CD4-positive, alpha-beta T cell treated with Interferon gamma for 1 hour (primary cell): ENCODE data around the gene SYNPO2L.
"Not testable (repeated sequence)": the region's sequence is repeated elsewhere in the genome, so short reads cannot be mapped to it uniquely, and the experiment has no call there.

Experiments used
- DNase-seq: peaks from one replicate; pipeline ENCODE4 v3.0.0-alpha.2; 2020

The SYNPO2L gene

DNA sequence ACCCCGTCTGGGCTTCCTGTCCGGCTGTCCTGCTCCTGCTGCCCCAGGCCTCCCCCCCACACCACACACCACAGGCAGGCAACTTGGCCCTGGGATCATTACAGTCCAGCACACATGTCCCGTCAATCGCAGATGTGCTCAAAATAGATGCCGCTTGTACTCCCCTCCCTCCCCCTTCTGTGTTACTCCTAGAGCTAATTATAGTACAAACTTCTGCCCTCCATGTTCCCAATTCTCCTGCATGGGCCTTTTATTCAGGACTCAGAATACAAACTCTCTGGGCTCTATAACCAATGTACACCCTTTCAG lies at the start of gene SYNPO2L:
Gene SYNPO2L (minus strand): TSS at position 40 of the 309 bp plus-strand sequence. CDS start 107 bp downstream, outside the sequence.
- no peak for DNase-seq

- not testable (repeated sequence) for DNase-seq
Measured at GRCh38 chr10:73703924-73704323, 48.1 kb upstream of the SYNPO2L start.

DNA sequence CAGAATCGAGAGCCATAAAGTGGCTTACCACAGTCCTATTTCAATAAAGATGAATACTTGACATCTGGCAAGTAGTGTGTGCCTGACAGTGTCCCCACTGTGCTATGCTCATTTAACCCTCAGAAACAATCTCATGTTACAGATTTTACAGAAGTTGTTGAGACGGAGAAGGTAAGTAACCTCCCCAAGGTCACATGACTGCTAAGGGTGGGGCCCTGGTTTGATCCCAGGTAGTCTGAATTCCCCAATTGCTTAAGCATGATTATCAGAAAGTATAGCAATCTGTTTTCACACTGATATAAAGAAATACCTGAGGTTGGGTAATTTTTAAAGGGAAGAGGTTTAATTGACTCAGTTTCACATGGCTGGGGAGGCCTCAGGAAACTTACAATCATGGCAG lies 43.0 kb upstream of the SYNPO2L start:
- DNase-seq: not testable (repeated sequence)

- DNase-seq: not testable (repeated sequence)
Measured at GRCh38 chr10:73697675-73698159, 41.9 kb upstream of the SYNPO2L start, which contains the start of gene AGAP5. TSS of gene AGAP5 (minus strand) at chr10:73698109. CDS start at chr10:73697755, 354 bp downstream.

- not testable (repeated sequence) for DNase-seq
Measured at GRCh38 chr10:73695302-73695701, 39.5 kb upstream of the SYNPO2L start.

DNA sequence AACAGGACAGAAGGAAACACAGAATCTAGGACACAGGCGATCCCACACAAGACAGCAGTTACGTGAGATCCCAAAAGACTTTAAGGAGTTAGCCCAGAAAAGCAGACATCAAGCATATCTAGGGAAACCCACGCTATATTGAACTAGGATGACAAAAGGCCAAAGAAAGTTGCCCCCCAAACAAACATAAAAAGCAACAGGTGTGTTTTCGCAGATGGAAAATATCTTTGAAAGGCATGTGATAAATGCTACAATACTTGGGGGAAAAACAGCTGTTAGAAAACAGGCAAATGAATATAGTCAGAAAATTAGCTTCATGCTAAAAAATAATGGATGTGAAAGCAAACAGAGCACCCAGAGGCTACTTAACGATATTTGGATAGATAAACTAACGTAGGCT lies 34.9 kb upstream of the SYNPO2L start:
- not testable (repeated sequence) for DNase-seq

DNA sequence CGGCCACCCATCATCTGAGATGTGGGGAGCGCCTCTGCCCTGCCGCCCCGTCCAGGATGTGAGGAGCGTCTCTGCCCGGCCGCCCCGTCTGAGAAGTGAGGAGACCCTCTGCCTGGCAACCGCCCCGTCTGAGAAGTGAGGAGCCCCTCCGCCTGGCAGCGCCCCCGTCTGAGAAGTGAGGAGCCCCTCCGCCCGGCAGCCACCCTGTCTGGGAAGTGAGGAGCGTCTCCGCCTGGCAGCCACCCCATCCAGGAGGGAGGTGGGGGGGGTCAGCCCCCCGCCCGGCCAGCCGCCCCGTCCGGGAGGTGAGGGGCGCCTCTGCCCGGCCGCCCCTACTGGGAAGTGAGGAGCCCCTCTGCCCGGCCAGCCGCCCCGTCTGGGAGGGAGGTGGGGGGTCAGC lies 33.8 kb upstream of the SYNPO2L start:
- DNase-seq: not testable (repeated sequence)

GRCh38 chr10:73687641-73688040 lies 31.8 kb upstream of the SYNPO2L start:
- DNase-seq: not testable (repeated sequence)

GRCh38 chr10:73674546-73674945 lies 18.7 kb upstream of the SYNPO2L start:
- not testable (repeated sequence) for DNase-seq

DNA sequence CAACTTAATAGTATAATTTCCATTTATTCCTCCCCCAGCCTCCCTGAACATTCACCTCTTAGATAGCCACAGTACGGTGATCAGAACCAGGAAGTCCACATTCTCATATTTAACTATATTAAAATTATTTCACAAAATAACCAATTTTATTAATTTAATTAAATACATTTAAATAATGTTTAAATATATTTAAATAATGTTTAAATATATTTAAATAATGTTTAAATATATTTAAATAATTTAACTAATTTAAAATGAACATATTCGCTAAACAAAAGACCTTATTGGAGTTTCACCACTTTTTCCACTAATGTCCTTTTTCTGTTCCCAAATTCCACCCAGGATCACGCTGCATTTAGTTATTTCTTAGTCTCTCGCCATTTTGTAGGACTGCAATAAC lies 12.5 kb upstream of the SYNPO2L start:
- not testable (repeated sequence) for DNase-seq

DNA sequence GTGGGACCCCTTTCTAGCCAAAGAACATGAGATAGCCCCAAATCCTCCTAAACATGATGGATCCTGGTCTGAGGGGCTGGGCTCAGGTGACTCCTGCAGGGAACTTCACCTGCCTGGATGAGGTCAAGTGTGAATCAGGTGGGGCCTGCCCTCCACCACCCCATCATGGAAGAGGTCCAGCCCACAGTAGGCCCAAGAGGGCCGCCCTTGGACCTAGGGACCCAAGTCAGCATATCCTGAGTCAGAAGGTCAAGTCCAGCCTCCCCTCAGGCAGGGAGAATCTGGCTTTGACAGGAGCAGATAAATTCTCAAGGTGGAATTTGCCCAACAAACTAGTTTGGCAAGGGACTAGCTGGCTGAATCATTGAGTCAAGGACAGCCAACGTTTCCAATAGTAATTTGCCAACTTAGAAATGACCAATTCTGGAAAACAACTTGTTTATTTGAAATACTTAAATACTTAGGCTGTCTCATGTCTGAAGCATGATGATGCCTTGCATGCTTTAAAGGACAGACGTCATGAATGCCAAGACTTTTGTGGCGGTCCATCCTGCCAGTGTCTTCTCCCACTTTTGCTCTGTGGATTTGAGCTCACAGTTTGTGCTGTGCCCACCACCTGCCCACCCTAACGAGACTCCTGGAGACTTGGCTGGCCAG lies 10.5 kb upstream of the SYNPO2L start:
- DNase-seq: not testable (repeated sequence)

DNA sequence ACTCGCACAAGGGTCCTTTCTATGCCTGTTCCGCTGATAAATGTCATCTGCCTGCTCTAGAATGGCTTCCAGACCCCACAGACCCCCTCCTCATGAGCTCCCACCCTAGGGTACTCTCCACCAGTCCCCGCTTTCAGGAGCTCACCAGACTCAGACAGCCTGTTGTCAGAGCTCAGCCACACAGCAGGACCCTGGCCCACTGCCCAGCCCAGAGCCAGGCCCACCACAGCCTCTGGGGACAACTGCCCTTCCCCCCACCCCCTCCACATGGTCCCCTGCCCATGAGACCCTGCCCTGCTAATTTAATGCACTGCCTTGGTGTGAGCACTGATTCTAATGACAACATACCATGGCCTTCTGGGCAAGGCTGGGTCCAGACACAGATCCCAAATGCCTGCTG lies 9.8 kb upstream of the SYNPO2L start:
- DNase-seq: not testable (repeated sequence)

GRCh38 chr10:73664156-73665040 lies 8.6 kb upstream of the SYNPO2L start:
- not testable (repeated sequence) for DNase-seq

DNA sequence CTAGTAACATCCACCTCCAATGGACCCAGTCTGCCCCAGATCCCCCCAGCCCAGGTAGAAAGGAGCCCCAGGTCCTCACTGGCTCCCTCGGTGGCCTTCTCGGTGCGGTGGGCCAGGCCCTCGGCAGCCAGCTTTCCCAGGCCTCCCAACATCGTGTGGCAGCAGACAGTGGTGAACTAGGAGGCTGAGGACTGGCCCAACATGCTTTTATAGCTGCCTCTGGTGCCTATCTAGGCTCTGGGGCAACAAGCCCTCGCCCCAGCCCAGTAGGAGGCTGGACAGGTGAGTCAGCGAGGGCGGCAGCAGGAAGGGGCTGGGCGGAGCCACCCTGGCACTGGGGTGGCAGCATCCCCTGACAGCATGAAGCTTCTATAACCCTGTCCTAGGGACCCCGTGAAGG lies 7.8 kb upstream of the SYNPO2L start:
- not testable (repeated sequence) for DNase-seq

DNA sequence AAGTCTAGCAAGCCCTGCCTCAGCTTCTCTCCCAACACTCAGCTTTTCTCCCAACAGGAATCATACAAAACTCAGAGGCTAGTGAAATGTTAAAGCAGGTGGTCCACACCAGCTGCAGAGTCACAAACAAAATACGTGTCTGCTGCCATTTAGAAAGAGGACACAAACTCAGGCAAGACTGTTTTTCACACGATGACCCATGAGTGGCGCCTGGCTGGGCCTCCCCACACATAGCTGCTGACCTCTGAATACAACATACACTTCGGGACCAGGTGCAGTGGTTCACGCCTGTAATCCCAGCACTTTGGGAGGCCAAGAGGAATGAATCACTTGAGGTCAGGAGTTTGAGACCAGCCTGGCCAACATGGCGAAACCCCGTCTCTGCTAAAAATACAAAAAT lies 6.9 kb upstream of the SYNPO2L start:
- not testable (repeated sequence) for DNase-seq

GRCh38 chr10:73655257-73655989 lies 406 bp downstream of the SYNPO2L start:
- DNase-seq: no peak

DNA sequence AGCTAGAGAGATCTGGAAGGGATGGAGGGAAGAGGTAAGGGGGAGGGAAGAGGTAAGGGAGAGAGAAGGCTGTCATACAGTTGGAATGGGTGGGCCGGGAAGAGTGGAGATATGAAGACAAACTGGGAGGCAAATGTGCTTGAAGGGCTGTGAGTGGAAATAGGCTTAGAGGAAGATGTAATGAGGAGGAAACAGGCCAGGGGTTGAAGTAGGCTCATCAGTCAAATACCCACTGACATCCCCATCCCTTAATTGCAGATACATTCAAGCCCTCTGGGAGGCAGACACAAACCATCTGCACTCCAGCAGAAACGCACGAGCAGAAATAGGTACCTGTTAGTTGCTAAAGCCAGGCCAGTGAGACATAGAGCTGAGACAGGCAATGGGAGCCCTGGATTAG lies 2.1 kb downstream of the SYNPO2L start:
- no peak for DNase-seq

- DNase-seq: no peak
Measured at GRCh38 chr10:73653195-73653594, 2.6 kb downstream of the SYNPO2L start.

GRCh38 chr10:73650537-73651331 lies 5.1 kb downstream of the SYNPO2L start:
- no peak for DNase-seq

GRCh38 chr10:73649876-73650536 lies 5.8 kb downstream of the SYNPO2L start:
- no peak for DNase-seq

DNA sequence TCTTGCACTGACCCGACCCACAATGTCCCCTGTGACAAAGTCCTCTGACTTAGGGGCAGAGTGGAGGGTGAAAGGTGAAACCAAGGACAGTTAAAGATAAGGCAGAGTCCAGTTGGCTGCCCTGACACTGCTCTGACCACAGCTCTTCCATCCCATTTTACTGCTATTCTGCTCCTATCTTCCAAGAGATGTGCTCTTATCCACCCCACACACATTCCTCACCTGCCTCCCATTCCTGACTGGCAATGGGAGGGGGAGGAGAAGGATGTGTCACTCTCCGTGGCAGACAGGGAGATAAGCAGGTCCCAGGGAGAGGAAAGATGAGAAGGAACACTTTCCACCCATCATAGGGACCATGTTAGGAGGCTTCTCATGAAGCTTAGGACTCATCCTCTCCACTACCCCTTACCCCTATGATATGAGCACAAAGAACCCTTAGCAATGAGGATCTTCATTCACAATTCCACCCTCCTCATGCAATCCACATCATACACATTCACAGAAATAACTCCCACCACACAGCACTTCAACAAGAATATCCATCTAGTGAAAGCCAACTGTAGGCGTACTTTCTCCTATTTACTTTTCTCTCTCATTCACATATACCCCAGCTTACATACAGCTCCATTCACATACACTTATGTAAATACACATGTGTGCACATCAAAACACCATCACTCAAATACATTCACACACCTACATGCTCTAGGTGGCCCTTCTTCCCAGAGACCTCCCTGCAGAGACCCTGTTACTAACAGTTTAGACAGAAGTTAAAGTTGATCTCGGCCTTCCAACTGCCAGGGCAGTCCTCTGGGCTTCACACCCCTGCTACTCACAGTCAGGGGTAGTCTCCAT lies 6.6 kb downstream of the SYNPO2L start:
- DNase-seq: no peak
